NCI-H2196 treated with DMSO at 0.1 percent for 48 hours (cell line): ENCODE measurements around the gene ADAMTS14.
"Not testable (repeated sequence)": the region's sequence is repeated elsewhere in the genome, so short reads cannot be mapped to it uniquely, and the experiment has no call there.

Experiments used
- DNase-seq: peaks from one replicate; lab custom pipeline; 2025; ENCODE audit not compliant: unreplicated experiment; lab: John Stamatoyannopoulos, UW

Gene ADAMTS14

GRCh38 chr10:70769121-70769520, 96.8 kb downstream of the ADAMTS14 start:
- no peak for DNase-seq

- DNase-seq, result no peak
Measured at GRCh38 chr10:70770001-70770400, 97.7 kb downstream of the ADAMTS14 start.

- DNase-seq, result not testable (repeated sequence)
Measured at GRCh38 chr10:70770516-70770915, 98.2 kb downstream of the ADAMTS14 start.

GRCh38 chr10:70771311-70772194, 99.2 kb downstream of the ADAMTS14 start:
- no peak for DNase-seq

- DNase-seq, result no peak
Measured at GRCh38 chr10:70772627-70773026, 100.3 kb downstream of the ADAMTS14 start.

- DNase-seq, result no peak
Measured at GRCh38 chr10:70773461-70773860, 101.2 kb downstream of the ADAMTS14 start.

- no peak for DNase-seq
Measured at GRCh38 chr10:70773965-70774809, 101.9 kb downstream of the ADAMTS14 start.

- DNase-seq, result no peak
Measured at GRCh38 chr10:70774810-70775678, 102.7 kb downstream of the ADAMTS14 start.

GRCh38 chr10:70775679-70776454, 103.6 kb downstream of the ADAMTS14 start:
- DNase-seq, result no peak

GRCh38 chr10:70776455-70777005, 104.2 kb downstream of the ADAMTS14 start:
- DNase-seq, result no peak

GRCh38 chr10:70777063-70777875, 105.0 kb downstream of the ADAMTS14 start:
- no peak for DNase-seq

- DNase-seq, result no peak
Measured at GRCh38 chr10:70778267-70778924, 106.1 kb downstream of the ADAMTS14 start.

- DNase-seq, result no peak
Measured at GRCh38 chr10:70779088-70779487, 106.8 kb downstream of the ADAMTS14 start.

- DNase-seq, result no peak
Measured at GRCh38 chr10:70779511-70780369, 107.4 kb downstream of the ADAMTS14 start.

GRCh38 chr10:70780370-70780760, 108.1 kb downstream of the ADAMTS14 start:
- no peak for DNase-seq

GRCh38 chr10:70780772-70781171, 108.5 kb downstream of the ADAMTS14 start:
- DNase-seq, result no peak

GRCh38 chr10:70781461-70782051, 109.2 kb downstream of the ADAMTS14 start:
- no peak for DNase-seq
